ENCODE results near the gene TXNDC11. TPM values are rescaled to one million over a fixed set of nuclear protein-coding genes. Genes with fewer than 3 reads are reported as not detected.

Gene TXNDC11
- total RNA-seq, 8 experiments from 2014 or later: 10.6 to 30.5 (median 20.3) TPM

- no peak for ATAC-seq (replicated peaks in 6 of 8)
- no peak overlapping the region for H3K4me3 ChIP-seq
- in situ Hi-C loops (cut with MboI; ENCODE audit: low pct_unique_long_range_greater_than_20kb in 2 of 9, low sequenced_read_pairs in 9 of 9, unreplicated experiment in 9 of 9): no loop called here
- WGBS, 10 experiments: 21 to 100% (median 80%) methylated on average over 1 to 2 of the region's 5 CpGs; no CpG with 5 or more reads in 4 of the 10 experiments
- H3K4me1 ChIP-seq (replicated peaks in 1 of 2): peaks cover 12% of the 10 kb centered on the region in 2 donors
- H3K27ac ChIP-seq: no peak overlapping the region
Observed at GRCh38 chr16:11662582-11662981, 80.1 kb downstream of the TXNDC11 start.

GRCh38 chr16:11660565-11660964 is 82.1 kb downstream of the TXNDC11 start:
- WGBS, 10 experiments: 32 to 100% (median 79%) methylated on average over 1 to 6 of the region's 12 CpGs
- H3K4me3 ChIP-seq: no peak overlapping the region
- in situ Hi-C loops (cut with MboI; ENCODE audit: low pct_unique_long_range_greater_than_20kb in 2 of 9, low sequenced_read_pairs in 9 of 9, unreplicated experiment in 9 of 9): no loop called here
- H3K4me1 ChIP-seq (replicated peaks in 1 of 2): peaks cover 12% of the 10 kb centered on the region in 2 donors
- no peak overlapping the region for H3K27ac ChIP-seq
- ATAC-seq (replicated peaks in 6 of 8): no peak

- Histone ChIP-seq H3K4me3 (no peak overlapping the region), H3K4me1 (replicated peaks in 1 of 2) (no peaks in the 10 kb centered on the region), H3K27ac (no peak overlapping the region)
- in situ Hi-C loops (cut with MboI; ENCODE audit: low pct_unique_long_range_greater_than_20kb in 2 of 9, low sequenced_read_pairs in 9 of 9, unreplicated experiment in 9 of 9): loop anchor here in 1 of 9 experiments (10.0 kb wide), 1 partner anchor 254 kb away; no protein-coding TSS in a partner anchor
- ATAC-seq (replicated peaks in 6 of 8): peak in 3 of 8 experiments; percentile 37 to 85 (median 73)
- 38 to 92% (median 71%) methylated on average over 1 to 13 of the region's 19 CpGs; no CpG with 5 or more reads in 3 of the 10 experiments for WGBS, 10 experiments
Observed at GRCh38 chr16:11658896-11659708, 83.6 kb downstream of the TXNDC11 start.

GRCh38 chr16:11657556-11657955 is 85.1 kb downstream of the TXNDC11 start:
- H3K27ac ChIP-seq: no peak overlapping the region

GRCh38 chr16:11655655-11656054 is 87.0 kb downstream of the TXNDC11 start:
- Histone ChIP-seq H3K4me1 (replicated peaks in 1 of 2) (no peaks in the 10 kb centered on the region), H3K4me3 (no peak overlapping the region), H3K27ac (no peak overlapping the region)
- no peak for ATAC-seq (replicated peaks in 6 of 8)
- WGBS, 10 experiments: 100% methylated on average over 1 of the region's 7 CpGs; no CpG with 5 or more reads in 9 of the 10 experiments
- in situ Hi-C loops (cut with MboI; ENCODE audit: low pct_unique_long_range_greater_than_20kb in 2 of 9, low sequenced_read_pairs in 9 of 9, unreplicated experiment in 9 of 9): loop anchor here in 1 of 9 experiments (10.0 kb wide), 1 partner anchor 251 kb away; no protein-coding TSS in a partner anchor

More at GRCh38 chr16:11657556-11657955, 85.1 kb downstream of the TXNDC11 start:
- 27 to 94% (median 83%) methylated on average over 2 to 4 of the region's 8 CpGs; no CpG with 5 or more reads in 5 of the 10 experiments for WGBS, 10 experiments
- in situ Hi-C loops (cut with MboI; ENCODE audit: low pct_unique_long_range_greater_than_20kb in 2 of 9, low sequenced_read_pairs in 9 of 9, unreplicated experiment in 9 of 9): loop anchor here in 1 of 9 experiments (10.0 kb wide), 1 partner anchor 253 kb away; no protein-coding TSS in a partner anchor
- Histone ChIP-seq H3K4me1 (replicated peaks in 1 of 2) (no peaks in the 10 kb centered on the region), H3K4me3 (no peak overlapping the region)
- ATAC-seq (replicated peaks in 6 of 8): no peak

GRCh38 chr16:11651796-11652195 is 90.9 kb downstream of the TXNDC11 start:
- 54 to 91% (median 83%) methylated on average over 2 to 8 of the region's 8 CpGs; no CpG with 5 or more reads in 1 of the 10 experiments for WGBS, 10 experiments
- in situ Hi-C loops (cut with MboI; ENCODE audit: low pct_unique_long_range_greater_than_20kb in 2 of 9, low sequenced_read_pairs in 9 of 9, unreplicated experiment in 9 of 9): loop anchor here in 1 of 9 experiments (10.0 kb wide), 1 partner anchor 247 kb away; no protein-coding TSS in a partner anchor

GRCh38 chr16:11650641-11651591 is 91.7 kb downstream of the TXNDC11 start:
- Histone ChIP-seq H3K27ac (no peak overlapping the region), H3K4me1 (replicated peaks in 1 of 2) (no peaks in the 10 kb centered on the region), H3K4me3 (no peak overlapping the region)
- in situ Hi-C loops (cut with MboI; ENCODE audit: low pct_unique_long_range_greater_than_20kb in 2 of 9, low sequenced_read_pairs in 9 of 9, unreplicated experiment in 9 of 9): loop anchor here in 1 of 9 experiments (10.0 kb wide), 1 partner anchor 246 kb away; no protein-coding TSS in a partner anchor
- WGBS, 10 experiments: 50 to 81% (median 72%) methylated on average over 1 to 7 of the region's 18 CpGs; no CpG with 5 or more reads in 1 of the 10 experiments
- ATAC-seq (replicated peaks in 6 of 8): no peak

More at GRCh38 chr16:11651796-11652195, 90.9 kb downstream of the TXNDC11 start:
- ATAC-seq (replicated peaks in 6 of 8): no peak
- no peak overlapping the region for H3K4me3 ChIP-seq
- no peaks in the 10 kb centered on the region for H3K4me1 ChIP-seq (replicated peaks in 1 of 2)
- H3K27ac ChIP-seq: no peak overlapping the region

GRCh38 chr16:11649276-11649675 is 93.4 kb downstream of the TXNDC11 start:
- no peak overlapping the region for H3K27ac ChIP-seq
- in situ Hi-C loops (cut with MboI; ENCODE audit: low pct_unique_long_range_greater_than_20kb in 2 of 9, low sequenced_read_pairs in 9 of 9, unreplicated experiment in 9 of 9): loop anchor here in 2 of 9 experiments (25.0 kb wide), 3 partner anchors 212 to 687 kb away; no protein-coding TSS in a partner anchor

GRCh38 chr16:11642765-11643116 is 99.9 kb downstream of the TXNDC11 start:
- ATAC-seq (replicated peaks in 6 of 8): no peak
- WGBS, 10 experiments: 27 to 100% (median 47%) methylated on average over 1 to 4 of the region's 4 CpGs; no CpG with 5 or more reads in 3 of the 10 experiments
- no peak overlapping the region for H3K4me3 ChIP-seq
- H3K4me1 ChIP-seq (replicated peaks in 1 of 2): peaks cover 4 to 7% of the 10 kb centered on the region in 2 donors
- no peak overlapping the region for H3K27ac ChIP-seq
- in situ Hi-C loops (cut with MboI; ENCODE audit: low pct_unique_long_range_greater_than_20kb in 2 of 9, low sequenced_read_pairs in 9 of 9, unreplicated experiment in 9 of 9): loop anchor here in 2 of 9 experiments (25.0 kb wide), 3 partner anchors 205 to 680 kb away; no protein-coding TSS in a partner anchor

More at GRCh38 chr16:11649276-11649675, 93.4 kb downstream of the TXNDC11 start:
- H3K4me1 ChIP-seq (replicated peaks in 1 of 2): no peaks in the 10 kb centered on the region
- WGBS, 10 experiments: 44 to 82% (median 65%) methylated on average over 1 to 7 of the region's 7 CpGs; no CpG with 5 or more reads in 2 of the 10 experiments
- ATAC-seq (replicated peaks in 6 of 8): no peak
- H3K4me3 ChIP-seq: no peak overlapping the region

GRCh38 chr16:11640987-11641817 is 101.5 kb downstream of the TXNDC11 start:
- H3K4me1 ChIP-seq (replicated peaks in 1 of 2): peaks cover 4 to 7% of the 10 kb centered on the region in 2 donors
- H3K4me3 ChIP-seq: no peak overlapping the region
- H3K27ac ChIP-seq: peak overlapping the region in 1 of 2 donors; percentile 41
- WGBS, 10 experiments: 10 to 100% (median 56%) methylated on average over 2 to 11 of the region's 20 CpGs; no CpG with 5 or more reads in 2 of the 10 experiments
- in situ Hi-C loops (cut with MboI; ENCODE audit: low pct_unique_long_range_greater_than_20kb in 2 of 9, low sequenced_read_pairs in 9 of 9, unreplicated experiment in 9 of 9): loop anchor here in 2 of 9 experiments (25.0 kb wide), 3 partner anchors 204 to 679 kb away; no protein-coding TSS in a partner anchor
- peak in 6 of 8 experiments; percentile 3 to 57 (median 10) for ATAC-seq (replicated peaks in 6 of 8)
